Measurements from ENCODE around the gene EZH1. TPM values are rescaled to one million over a fixed set of nuclear protein-coding genes. Genes with fewer than 3 reads are reported as not detected.

EZH1 gene
- total RNA-seq, 2 donors from 2014 or later = 30.5 to 32.5 TPM

DNA sequence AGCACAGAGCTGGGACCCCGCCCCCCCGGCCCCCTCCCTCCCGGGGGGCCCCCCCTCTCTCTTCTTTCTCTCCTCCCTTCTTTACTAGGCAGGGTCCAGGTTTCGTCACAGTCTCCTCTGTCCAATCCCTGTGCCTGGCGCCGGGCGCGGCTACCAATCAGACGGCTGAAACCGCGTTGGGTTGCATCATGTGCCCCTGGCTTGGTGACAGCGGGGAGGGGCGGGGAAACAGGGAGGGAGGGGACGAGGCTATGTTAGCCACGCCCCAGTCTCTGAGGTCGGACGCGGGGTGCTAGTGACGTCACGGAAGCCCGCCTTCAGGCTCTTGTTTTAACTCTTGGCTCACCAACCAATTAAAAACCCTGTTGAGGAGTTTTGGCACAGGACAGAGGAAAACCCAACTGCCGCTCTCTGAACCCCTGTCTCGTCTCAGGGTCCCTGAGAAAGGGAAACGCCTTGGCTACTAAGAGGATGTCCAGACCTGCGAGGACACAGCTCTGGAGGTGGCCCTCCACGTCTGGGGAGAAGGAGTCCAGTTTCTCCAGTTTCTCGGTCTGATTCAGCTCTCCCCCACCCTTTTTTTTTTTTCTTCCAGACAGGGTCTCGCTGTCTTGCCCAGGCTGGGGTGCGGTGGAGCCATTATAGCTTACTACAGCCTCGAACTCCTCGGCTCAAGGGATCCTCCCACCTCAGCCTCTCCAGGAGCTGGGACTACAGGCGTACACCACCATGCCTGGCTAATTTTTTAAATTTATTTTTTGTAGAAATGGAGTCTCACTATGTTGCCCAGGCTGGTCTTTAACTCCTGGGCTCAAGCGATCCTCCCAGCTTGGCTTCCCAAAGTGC lies 67.6 kb downstream of the EZH1 start:
- Histone ChIP-seq H3K27ac (peak overlapping the region; percentile 95 to 99), H3K36me3 (peaks cover 12% of the 10 kb centered on the region), H3K27me3 (no peaks in the 10 kb centered on the region), H3K4me1 (peaks cover 0 to 76% of the 10 kb centered on the region in 2 donors), H3K4me3 (peak overlapping the region; percentile 63 to 87), H3K9me3 (no peaks in the 10 kb centered on the region)
- TF ChIP-seq, protein P1, sequence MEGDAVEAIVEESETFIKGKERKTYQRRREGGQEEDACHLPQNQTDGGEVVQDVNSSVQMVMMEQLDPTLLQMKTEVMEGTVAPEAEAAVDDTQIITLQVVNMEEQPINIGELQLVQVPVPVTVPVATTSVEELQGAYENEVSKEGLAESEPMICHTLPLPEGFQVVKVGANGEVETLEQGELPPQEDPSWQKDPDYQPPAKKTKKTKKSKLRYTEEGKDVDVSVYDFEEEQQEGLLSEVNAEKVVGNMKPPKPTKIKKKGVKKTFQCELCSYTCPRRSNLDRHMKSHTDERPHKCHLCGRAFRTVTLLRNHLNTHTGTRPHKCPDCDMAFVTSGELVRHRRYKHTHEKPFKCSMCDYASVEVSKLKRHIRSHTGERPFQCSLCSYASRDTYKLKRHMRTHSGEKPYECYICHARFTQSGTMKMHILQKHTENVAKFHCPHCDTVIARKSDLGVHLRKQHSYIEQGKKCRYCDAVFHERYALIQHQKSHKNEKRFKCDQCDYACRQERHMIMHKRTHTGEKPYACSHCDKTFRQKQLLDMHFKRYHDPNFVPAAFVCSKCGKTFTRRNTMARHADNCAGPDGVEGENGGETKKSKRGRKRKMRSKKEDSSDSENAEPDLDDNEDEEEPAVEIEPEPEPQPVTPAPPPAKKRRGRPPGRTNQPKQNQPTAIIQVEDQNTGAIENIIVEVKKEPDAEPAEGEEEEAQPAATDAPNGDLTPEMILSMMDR (IDR thresholded peaks at IDR 0.05) = no peak
- DNase-seq (ENCODE audit: low spot score) = peak; percentile 100

DNA sequence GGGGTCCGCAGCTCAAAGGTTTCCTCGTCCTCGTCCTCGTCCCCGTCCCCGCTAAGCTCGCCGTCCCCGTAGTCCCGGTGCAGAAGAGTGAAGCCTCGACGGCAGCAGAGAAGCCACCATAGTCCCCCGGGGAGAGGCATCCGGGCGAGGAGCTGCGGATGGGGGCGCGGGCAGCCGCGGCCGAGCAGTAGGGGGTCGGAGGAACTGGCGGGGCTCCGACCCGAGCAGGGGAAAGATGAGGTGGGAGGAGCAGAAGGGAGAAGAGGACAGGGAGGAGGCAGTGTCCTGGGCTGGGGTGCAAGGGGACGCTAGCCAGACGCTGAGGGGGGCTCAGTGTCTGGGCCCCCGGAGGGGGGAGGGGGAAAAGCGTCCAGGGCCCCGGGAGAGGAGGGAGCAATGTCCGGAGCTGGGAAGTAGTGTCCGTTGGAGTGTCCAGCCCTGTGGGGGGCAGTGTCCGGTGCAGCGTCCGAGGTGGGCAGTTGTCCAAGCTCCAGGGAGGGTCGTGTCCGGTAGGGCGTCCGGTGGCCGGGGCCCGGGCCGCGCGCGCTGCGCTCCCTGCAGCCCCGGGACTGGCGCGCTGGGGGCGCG lies 68.3 kb downstream of the EZH1 start, which contains the start of gene PLEKHH3:
PLEKHH3 (minus strand) TSS at position 571 of the 588 bp plus-strand sequence; CDS start at position 140, 431 bp downstream.
- no peak for DNase-seq (ENCODE audit: low spot score)
- TF ChIP-seq, protein P1 (IDR thresholded peaks at IDR 0.05) = peak in 1 of 2 donors; percentile 39
- Histone ChIP-seq H3K4me3 (peak within 1 kb of the TSS; percentile 63 to 87), H3K36me3 (peaks cover 19% of the 10 kb centered on the region), H3K4me1 (peaks cover 0 to 69% of the 10 kb centered on the region in 2 donors), H3K9me3 (no peaks in the 10 kb centered on the region), H3K27me3 (no peaks in the 10 kb centered on the region), H3K27ac (peak within 1 kb of the TSS; percentile 95 to 99)

DNA sequence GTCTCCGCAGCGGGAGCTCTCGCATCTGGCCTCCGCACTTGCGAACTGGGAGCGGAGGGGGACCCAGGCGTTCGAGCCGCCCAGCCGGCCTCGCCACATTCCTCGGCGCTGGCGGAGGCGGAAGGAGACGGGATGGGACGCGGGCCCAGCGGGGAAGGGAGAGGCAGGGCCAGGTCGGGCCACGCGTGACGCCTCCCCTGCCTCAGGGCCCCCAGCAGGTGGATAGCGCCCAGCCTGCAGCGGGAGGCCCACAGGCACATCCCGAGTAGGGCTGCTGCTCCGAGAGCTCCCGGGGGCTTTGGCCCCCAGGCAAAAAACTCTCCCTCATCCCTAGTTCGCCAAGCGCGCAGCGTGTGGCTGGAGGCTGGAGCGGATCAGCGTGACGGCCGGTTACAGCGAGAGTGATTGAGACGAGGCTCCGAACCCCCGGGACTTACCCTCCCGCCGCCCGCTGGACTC lies 68.8 kb downstream of the EZH1 start:
- peak; percentile 69 for DNase-seq (ENCODE audit: low spot score)
- Histone ChIP-seq H3K27ac (peak overlapping the region; percentile 95 to 99), H3K9me3 (no peaks in the 10 kb centered on the region), H3K27me3 (no peaks in the 10 kb centered on the region), H3K4me1 (peaks cover 0 to 64% of the 10 kb centered on the region in 2 donors), H3K4me3 (peak overlapping the region; percentile 63 to 87), H3K36me3 (peaks cover 25% of the 10 kb centered on the region)
- TF ChIP-seq, protein P1 (IDR thresholded peaks at IDR 0.05) = no peak

DNA sequence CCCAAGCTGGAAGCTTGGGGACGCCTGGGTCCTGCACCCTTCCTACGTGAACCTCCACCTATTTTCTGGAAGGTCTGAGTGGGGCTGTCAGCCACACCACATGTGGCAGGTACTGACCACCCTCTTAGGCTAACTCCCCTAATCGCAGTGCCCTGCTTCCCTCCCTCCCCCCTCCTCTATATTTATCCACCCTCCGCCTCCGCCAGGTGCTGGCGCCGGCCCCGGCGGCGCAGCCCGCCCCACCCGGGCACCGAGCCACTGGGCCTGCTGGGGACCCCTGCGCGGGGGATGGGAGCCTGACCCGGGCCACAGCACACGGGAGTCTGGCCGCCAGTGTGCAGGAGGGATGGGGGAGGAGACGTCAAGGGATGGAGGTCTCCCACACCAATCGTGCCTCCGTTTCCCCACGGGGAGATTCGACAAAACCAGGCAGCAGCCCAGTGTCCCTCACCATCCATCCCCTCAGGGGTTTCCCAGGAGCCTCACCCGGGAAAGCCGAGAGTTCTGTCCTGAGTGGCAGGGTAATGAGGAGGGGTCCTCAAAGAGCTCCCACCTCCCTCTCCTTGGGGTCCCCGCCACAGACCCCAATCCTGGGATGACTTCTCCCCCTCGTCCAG lies 69.4 kb downstream of the EZH1 start:
- TF ChIP-seq, protein P1 (IDR thresholded peaks at IDR 0.05) = no peak
- peaks cover 30% of the 10 kb centered on the region for H3K36me3 ChIP-seq
- DNase-seq (ENCODE audit: low spot score) = no peak
- H3K9me3 ChIP-seq = no peaks in the 10 kb centered on the region
- H3K4me1 ChIP-seq = peaks cover 0 to 60% of the 10 kb centered on the region in 2 donors
- peak overlapping the region; percentile 95 to 99 for H3K27ac ChIP-seq
- no peaks in the 10 kb centered on the region for H3K27me3 ChIP-seq
- peak overlapping the region; percentile 63 to 87 for H3K4me3 ChIP-seq

DNA sequence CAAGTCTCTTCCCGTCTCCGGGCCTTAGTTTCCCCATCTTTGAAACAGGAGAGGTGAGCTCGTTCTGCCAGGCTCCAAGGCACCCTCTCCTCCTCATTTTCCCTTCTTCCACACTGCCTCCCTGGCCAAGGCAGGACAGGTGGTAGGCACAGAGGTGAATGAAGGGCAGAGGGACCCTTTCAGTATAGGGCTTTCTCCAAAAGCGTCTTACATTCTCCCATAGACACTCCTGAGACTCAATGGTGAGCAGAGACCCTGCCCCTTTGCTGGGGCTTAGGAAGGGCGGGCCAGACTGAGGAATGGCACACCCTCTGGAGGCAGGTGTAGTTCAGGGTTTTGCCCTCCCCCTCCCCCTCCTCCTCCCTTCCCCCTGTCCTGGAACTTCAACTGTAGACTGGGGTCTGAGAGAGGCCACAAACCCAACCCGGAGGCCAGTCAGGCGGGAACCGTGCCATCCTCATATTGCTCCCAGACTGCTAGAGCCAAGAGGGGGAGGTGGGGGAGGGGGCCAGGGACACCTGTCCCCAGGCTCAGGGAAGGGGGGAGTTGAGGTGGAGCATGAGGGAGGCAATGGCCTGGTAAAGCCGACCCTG lies 70.0 kb downstream of the EZH1 start:
- no peak for DNase-seq (ENCODE audit: low spot score)
- Histone ChIP-seq H3K4me3 (peak overlapping the region; percentile 63 to 87), H3K4me1 (peaks cover 0 to 54% of the 10 kb centered on the region in 2 donors), H3K27ac (peak overlapping the region; percentile 95 to 99), H3K9me3 (no peaks in the 10 kb centered on the region), H3K27me3 (no peaks in the 10 kb centered on the region), H3K36me3 (peaks cover 33% of the 10 kb centered on the region)
- TF ChIP-seq, protein P1 (IDR thresholded peaks at IDR 0.05) = no peak

All from right atrium auricular region (tissue), 2 donors.